SK-N-SH (cell line): ENCODE data around the gene HECTD4.

Source experiments
- ELF1 ChIP-seq: IDR thresholded peaks from 2 replicates; pipeline ENCODE4 v1.4.0; 2012
- EZH2phosphoT487 ChIP-seq: fragments of 200-600 bp; sonication (generic); IDR thresholded peaks from 2 replicates; pipeline ENCODE4 v1.6.1; 2017; ENCODE audit warnings: low read depth, mixed run types, mild to moderate bottlenecking, antibody characterized with exemption, moderate library complexity, borderline replicate concordance
- FOSL2 ChIP-seq: IDR thresholded peaks from 2 replicates; pipeline ENCODE4 v1.4.0; 2012; ENCODE audit warnings: low read depth, mild to moderate bottlenecking, moderate library complexity, borderline replicate concordance
- GABPA ChIP-seq: IDR thresholded peaks from 2 replicates; pipeline ENCODE4 v1.4.0; 2012; ENCODE audit warnings: low read depth, mild to moderate bottlenecking
- POLR2AphosphoS5 ChIP-seq: IDR thresholded peaks from 2 replicates; pipeline ENCODE4 v1.6.1; 2012; ENCODE audit warnings: low read depth, low read length
- SMC3 ChIP-seq: IDR thresholded peaks from 2 replicates; pipeline ENCODE4 v1.6.1; 2012; ENCODE audit warnings: low read depth, low read length, improper control_type of control experiment
- TAF1 ChIP-seq: IDR thresholded peaks from 2 replicates; pipeline ENCODE4 v1.6.1; 2012; ENCODE audit warnings: low read depth, mild to moderate bottlenecking, low read length, moderate library complexity, borderline replicate concordance
- TF ChIP-seq, protein P1 (sequence below): fragments of 200-600 bp; sonication (generic); IDR thresholded peaks from 2 replicates; pipeline ENCODE4 v1.6.1; 2017; ENCODE audit warnings: antibody characterized with exemption, mild to moderate bottlenecking, moderate library complexity
- TF ChIP-seq, protein P2 (sequence below): IDR thresholded peaks from 2 replicates; pipeline ENCODE4 v1.6.1; 2012; ENCODE audit warnings: mild to moderate bottlenecking, low read depth, low read length, moderate library complexity
- TF ChIP-seq, protein P3 (sequence below): IDR thresholded peaks from 2 replicates; pipeline ENCODE4 v1.4.0; 2012; ENCODE audit warnings: low read depth

DNA sequence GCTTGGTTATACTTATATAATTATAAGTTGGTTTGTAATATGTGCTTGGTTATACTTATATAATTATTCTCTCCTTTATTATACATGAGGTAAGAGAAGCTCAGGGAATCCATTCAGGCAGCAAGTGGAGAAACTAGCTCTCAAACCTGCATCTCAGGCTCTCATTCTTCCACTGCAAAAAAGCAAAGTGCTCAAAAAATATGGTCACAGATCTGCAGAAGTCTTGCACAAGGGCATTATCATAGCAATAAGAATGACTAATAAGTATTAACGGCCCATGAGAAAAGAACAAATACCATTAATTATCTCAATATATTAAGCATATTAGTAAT, 257.3 kb downstream of the HECTD4 start:
- TF ChIP-seq, protein P1, sequence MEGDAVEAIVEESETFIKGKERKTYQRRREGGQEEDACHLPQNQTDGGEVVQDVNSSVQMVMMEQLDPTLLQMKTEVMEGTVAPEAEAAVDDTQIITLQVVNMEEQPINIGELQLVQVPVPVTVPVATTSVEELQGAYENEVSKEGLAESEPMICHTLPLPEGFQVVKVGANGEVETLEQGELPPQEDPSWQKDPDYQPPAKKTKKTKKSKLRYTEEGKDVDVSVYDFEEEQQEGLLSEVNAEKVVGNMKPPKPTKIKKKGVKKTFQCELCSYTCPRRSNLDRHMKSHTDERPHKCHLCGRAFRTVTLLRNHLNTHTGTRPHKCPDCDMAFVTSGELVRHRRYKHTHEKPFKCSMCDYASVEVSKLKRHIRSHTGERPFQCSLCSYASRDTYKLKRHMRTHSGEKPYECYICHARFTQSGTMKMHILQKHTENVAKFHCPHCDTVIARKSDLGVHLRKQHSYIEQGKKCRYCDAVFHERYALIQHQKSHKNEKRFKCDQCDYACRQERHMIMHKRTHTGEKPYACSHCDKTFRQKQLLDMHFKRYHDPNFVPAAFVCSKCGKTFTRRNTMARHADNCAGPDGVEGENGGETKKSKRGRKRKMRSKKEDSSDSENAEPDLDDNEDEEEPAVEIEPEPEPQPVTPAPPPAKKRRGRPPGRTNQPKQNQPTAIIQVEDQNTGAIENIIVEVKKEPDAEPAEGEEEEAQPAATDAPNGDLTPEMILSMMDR, result no peak
- no peak for TF ChIP-seq GABPA
- no peak for TF ChIP-seq POLR2AphosphoS5
- no peak for TF ChIP-seq SMC3
- TF ChIP-seq, protein P2, sequence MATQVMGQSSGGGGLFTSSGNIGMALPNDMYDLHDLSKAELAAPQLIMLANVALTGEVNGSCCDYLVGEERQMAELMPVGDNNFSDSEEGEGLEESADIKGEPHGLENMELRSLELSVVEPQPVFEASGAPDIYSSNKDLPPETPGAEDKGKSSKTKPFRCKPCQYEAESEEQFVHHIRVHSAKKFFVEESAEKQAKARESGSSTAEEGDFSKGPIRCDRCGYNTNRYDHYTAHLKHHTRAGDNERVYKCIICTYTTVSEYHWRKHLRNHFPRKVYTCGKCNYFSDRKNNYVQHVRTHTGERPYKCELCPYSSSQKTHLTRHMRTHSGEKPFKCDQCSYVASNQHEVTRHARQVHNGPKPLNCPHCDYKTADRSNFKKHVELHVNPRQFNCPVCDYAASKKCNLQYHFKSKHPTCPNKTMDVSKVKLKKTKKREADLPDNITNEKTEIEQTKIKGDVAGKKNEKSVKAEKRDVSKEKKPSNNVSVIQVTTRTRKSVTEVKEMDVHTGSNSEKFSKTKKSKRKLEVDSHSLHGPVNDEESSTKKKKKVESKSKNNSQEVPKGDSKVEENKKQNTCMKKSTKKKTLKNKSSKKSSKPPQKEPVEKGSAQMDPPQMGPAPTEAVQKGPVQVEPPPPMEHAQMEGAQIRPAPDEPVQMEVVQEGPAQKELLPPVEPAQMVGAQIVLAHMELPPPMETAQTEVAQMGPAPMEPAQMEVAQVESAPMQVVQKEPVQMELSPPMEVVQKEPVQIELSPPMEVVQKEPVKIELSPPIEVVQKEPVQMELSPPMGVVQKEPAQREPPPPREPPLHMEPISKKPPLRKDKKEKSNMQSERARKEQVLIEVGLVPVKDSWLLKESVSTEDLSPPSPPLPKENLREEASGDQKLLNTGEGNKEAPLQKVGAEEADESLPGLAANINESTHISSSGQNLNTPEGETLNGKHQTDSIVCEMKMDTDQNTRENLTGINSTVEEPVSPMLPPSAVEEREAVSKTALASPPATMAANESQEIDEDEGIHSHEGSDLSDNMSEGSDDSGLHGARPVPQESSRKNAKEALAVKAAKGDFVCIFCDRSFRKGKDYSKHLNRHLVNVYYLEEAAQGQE, result no peak
- TF ChIP-seq ELF1, result no peak
- no peak for TF ChIP-seq TAF1
- TF ChIP-seq, protein P3, sequence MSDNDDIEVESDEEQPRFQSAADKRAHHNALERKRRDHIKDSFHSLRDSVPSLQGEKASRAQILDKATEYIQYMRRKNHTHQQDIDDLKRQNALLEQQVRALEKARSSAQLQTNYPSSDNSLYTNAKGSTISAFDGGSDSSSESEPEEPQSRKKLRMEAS, result no peak
- no peak for TF ChIP-seq FOSL2
- TF ChIP-seq EZH2phosphoT487, result no peak
